HepG2 (cell line): ENCODE data around the gene NRN1L. TPM values are rescaled to one million over a fixed set of nuclear protein-coding genes. Genes with fewer than 3 reads are reported as not detected.
A peak's percentile ranks its signal among the peaks of the same experiment; 100 is the strongest.

Experiments used
- CCDC6 ChIP-seq: sonication (generic); formaldehyde crosslinking; IDR thresholded peaks from 2 replicates; pipeline ENCODE4 v1.8.1; 2022; ENCODE audit warnings: mild to moderate bottlenecking, missing genetic modification reagents, moderate library complexity
- ETV6 ChIP-seq: sonication (generic); formaldehyde crosslinking; conservative IDR thresholded peaks from 2 replicates; pipeline ENCODE4 v1.4.0; 2020; ENCODE audit warnings: missing genetic modification reagents
- GABPB1 ChIP-seq: IDR thresholded peaks from 2 replicates; pipeline ENCODE4 v1.6.1; 2016; ENCODE audit warnings: mild to moderate bottlenecking, missing genetic modification reagents, moderate library complexity, missing compliant biosample characterization
- HNRNPK ChIP-seq: fragments of 200-400 bp; formaldehyde crosslinking; IDR thresholded peaks from 2 replicates; pipeline ENCODE4 v1.6.1; 2018; ENCODE audit warnings: low read length, low read depth, moderate library complexity, mild to moderate bottlenecking; ENCODE audit not compliant: poor library complexity, severe bottlenecking
- MAFF ChIP-seq: IDR thresholded peaks from 2 replicates; pipeline ENCODE4 v1.6.1; 2011; ENCODE audit warnings: low read depth, low read length, improper control_type of control experiment
- MIER3 ChIP-seq: IDR thresholded peaks from 2 replicates; pipeline ENCODE4 v1.6.1; 2016; ENCODE audit warnings: missing compliant biosample characterization, borderline replicate concordance
- MYC ChIP-seq: sonication (generic); formaldehyde crosslinking; IDR thresholded peaks from 2 replicates; pipeline ENCODE4 v1.9.0; 2021; ENCODE audit warnings: missing genetic modification reagents, borderline replicate concordance
- RELA ChIP-seq: sonication (generic); formaldehyde crosslinking; IDR thresholded peaks from 2 replicates; pipeline ENCODE4 v1.4.0; 2020; ENCODE audit warnings: missing genetic modification reagents
- SNAI1 ChIP-seq: sonication (generic); formaldehyde crosslinking; IDR thresholded peaks from 2 replicates; pipeline ENCODE4 v1.5.0; 2020; ENCODE audit warnings: mild to moderate bottlenecking, missing genetic modification reagents, borderline replicate concordance
- WIZ ChIP-seq: sonication (generic); formaldehyde crosslinking; IDR thresholded peaks from 2 replicates; pipeline ENCODE4 v1.5.1; 2020; ENCODE audit warnings: mild to moderate bottlenecking, missing genetic modification reagents
- ZEB1 ChIP-seq: IDR thresholded peaks from 2 replicates; pipeline ENCODE4 v1.6.1; 2012; ENCODE audit warnings: mild to moderate bottlenecking, low read depth, inconsistent platforms; ENCODE audit not compliant: insufficient replicate concordance
- ZNF619 ChIP-seq: sonication (generic); formaldehyde crosslinking; IDR thresholded peaks from 2 replicates; pipeline ENCODE4 v1.4.0; 2020; ENCODE audit warnings: mild to moderate bottlenecking, missing genetic modification reagents
- ZNF770 ChIP-seq: sonication (generic); formaldehyde crosslinking; IDR thresholded peaks from 2 replicates; pipeline ENCODE4 v1.5.0; 2020; ENCODE audit warnings: mild to moderate bottlenecking, missing genetic modification reagents
- polyA plus RNA-seq, 8 experiments: library from polyadenylated mRNA; depleted of rRNA in 3 of 8; stranded (reverse) in 7 of 8; unstranded in 1 of 8; fragments of >200 nt; fragmentation: Illumina TruSeq in 4 of 8; extraction: Trizol in 4 of 8; gene quantifications; 2 replicates each; pipeline versions ENCODE4 v1.2.1 to v1.2.3, GENCODE V29; 2011 to 2016; ENCODE audit warnings: low read depth in 4 of 8, missing spikeins in 1 of 8, mixed read lengths in 1 of 8; ENCODE audit not compliant: insufficient read depth in 1 of 8
- total RNA-seq, 5 experiments: library from RNA; depleted of rRNA; stranded (reverse); fragments of >200 nt; fragmentation: Illumina TruSeq; extraction: Trizol; gene quantifications; 2 replicates each; pipeline ENCODE4 v1.2.3, GENCODE V29; 2016; ENCODE audit warnings: low read depth in 1 of 5
- TF ChIP-seq, protein P1 (sequence below): sonication (generic); formaldehyde crosslinking; IDR thresholded peaks from 2 replicates; pipeline ENCODE4 v1.8.0; 2022; ENCODE audit warnings: mild to moderate bottlenecking, missing genetic modification reagents; ENCODE audit not compliant: insufficient replicate concordance
- TF ChIP-seq, protein P2 (sequence below): sonication (generic); formaldehyde crosslinking; IDR thresholded peaks from 2 replicates; pipeline ENCODE4 v1.5.0; 2020; ENCODE audit warnings: mild to moderate bottlenecking, missing genetic modification reagents, borderline replicate concordance

The NRN1L gene
- total and polyA plus RNA-seq, 2 of the 13 experiments (the other 11 are each of a cell fraction or from before 2014, with no cell fraction given): 0.53 to 1.2 TPM

GRCh38 chr16:67892899-67893742 is 8.4 kb downstream of the NRN1L start, which contains the start of gene PSKH1 (continued):
- TF ChIP-seq ZEB1 (no peak), GABPB1 (peak; percentile 70), CCDC6 (CRISPR knock-in tag) (no peak), ZNF619 (CRISPR knock-in tag) (peak; percentile 60; the same call in 1 of the 2 replicates), SNAI1 (CRISPR knock-in tag) (peak; percentile 72; the same call in 1 of the 2 replicates), ZNF770 (CRISPR knock-in tag) (peak; percentile 77; the same call in 1 of the 2 replicates), RELA (CRISPR knock-in tag) (no peak), MAFF (no peak), HNRNPK (peak; percentile 36), WIZ (CRISPR knock-in tag) (no peak), MYC (CRISPR knock-in tag) (peak; percentile 65; the same call in 1 of the 2 replicates), MIER3 (CRISPR knock-in tag) (no peak), ETV6 (CRISPR knock-in tag) (peak; percentile 79; the same call in 1 of the 2 replicates)
- TF ChIP-seq, protein P1, sequence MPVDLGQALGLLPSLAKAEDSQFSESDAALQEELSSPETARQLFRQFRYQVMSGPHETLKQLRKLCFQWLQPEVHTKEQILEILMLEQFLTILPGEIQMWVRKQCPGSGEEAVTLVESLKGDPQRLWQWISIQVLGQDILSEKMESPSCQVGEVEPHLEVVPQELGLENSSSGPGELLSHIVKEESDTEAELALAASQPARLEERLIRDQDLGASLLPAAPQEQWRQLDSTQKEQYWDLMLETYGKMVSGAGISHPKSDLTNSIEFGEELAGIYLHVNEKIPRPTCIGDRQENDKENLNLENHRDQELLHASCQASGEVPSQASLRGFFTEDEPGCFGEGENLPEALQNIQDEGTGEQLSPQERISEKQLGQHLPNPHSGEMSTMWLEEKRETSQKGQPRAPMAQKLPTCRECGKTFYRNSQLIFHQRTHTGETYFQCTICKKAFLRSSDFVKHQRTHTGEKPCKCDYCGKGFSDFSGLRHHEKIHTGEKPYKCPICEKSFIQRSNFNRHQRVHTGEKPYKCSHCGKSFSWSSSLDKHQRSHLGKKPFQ (CRISPR knock-in tag): peak; percentile 0
- TF ChIP-seq, protein P2, sequence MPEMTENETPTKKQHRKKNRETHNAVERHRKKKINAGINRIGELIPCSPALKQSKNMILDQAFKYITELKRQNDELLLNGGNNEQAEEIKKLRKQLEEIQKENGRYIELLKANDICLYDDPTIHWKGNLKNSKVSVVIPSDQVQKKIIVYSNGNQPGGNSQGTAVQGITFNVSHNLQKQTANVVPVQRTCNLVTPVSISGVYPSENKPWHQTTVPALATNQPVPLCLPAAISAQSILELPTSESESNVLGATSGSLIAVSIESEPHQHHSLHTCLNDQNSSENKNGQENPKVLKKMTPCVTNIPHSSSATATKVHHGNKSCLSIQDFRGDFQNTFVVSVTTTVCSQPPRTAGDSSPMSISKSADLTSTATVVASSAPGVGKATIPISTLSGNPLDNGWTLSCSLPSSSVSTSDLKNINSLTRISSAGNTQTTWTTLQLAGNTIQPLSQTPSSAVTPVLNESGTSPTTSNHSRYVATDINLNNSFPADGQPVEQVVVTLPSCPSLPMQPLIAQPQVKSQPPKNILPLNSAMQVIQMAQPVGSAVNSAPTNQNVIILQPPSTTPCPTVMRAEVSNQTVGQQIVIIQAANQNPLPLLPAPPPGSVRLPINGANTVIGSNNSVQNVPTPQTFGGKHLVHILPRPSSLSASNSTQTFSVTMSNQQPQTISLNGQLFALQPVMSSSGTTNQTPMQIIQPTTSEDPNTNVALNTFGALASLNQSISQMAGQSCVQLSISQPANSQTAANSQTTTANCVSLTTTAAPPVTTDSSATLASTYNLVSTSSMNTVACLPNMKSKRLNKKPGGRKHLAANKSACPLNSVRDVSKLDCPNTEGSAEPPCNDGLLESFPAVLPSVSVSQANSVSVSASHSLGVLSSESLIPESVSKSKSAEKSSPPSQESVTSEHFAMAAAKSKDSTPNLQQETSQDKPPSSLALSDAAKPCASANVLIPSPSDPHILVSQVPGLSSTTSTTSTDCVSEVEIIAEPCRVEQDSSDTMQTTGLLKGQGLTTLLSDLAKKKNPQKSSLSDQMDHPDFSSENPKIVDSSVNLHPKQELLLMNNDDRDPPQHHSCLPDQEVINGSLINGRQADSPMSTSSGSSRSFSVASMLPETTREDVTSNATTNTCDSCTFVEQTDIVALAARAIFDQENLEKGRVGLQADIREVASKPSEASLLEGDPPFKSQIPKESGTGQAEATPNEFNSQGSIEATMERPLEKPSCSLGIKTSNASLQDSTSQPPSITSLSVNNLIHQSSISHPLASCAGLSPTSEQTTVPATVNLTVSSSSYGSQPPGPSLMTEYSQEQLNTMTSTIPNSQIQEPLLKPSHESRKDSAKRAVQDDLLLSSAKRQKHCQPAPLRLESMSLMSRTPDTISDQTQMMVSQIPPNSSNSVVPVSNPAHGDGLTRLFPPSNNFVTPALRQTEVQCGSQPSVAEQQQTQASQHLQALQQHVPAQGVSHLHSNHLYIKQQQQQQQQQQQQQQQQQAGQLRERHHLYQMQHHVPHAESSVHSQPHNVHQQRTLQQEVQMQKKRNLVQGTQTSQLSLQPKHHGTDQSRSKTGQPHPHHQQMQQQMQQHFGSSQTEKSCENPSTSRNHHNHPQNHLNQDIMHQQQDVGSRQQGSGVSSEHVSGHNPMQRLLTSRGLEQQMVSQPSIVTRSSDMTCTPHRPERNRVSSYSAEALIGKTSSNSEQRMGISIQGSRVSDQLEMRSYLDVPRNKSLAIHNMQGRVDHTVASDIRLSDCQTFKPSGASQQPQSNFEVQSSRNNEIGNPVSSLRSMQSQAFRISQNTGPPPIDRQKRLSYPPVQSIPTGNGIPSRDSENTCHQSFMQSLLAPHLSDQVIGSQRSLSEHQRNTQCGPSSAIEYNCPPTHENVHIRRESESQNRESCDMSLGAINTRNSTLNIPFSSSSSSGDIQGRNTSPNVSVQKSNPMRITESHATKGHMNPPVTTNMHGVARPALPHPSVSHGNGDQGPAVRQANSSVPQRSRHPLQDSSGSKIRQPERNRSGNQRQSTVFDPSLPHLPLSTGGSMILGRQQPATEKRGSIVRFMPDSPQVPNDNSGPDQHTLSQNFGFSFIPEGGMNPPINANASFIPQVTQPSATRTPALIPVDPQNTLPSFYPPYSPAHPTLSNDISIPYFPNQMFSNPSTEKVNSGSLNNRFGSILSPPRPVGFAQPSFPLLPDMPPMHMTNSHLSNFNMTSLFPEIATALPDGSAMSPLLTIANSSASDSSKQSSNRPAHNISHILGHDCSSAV (CRISPR knock-in tag): no peak
